MCF 10A (cell line): Measurements from ENCODE around the gene WWOX. TPM values are rescaled to one million over a fixed set of nuclear protein-coding genes. Genes with fewer than 3 reads are reported as not detected.

Experiments used
- BruUV-seq: library from RNA; stranded (reverse); fragments of 400-500 nt; replicated peaks from 2 replicates; lab custom pipeline; 2021; lab: Mats Ljungman, UMichigan
- CTCF ChIA-PET: fragments of 300-600 bp; sonication (Branson Sonifier 250); formaldehyde crosslinking; extraction: SDS; loops from one replicate; lab custom pipeline; 2021; ENCODE audit warnings: antibody characterized with exemption, inconsistent platforms; lab: Yijun Ruan, JAX
- POLR2A ChIA-PET: fragments of 300-600, 350-650 bp; sonication (Branson Sonifier 250); formaldehyde crosslinking; extraction: SDS; loops from one replicate; lab custom pipeline; 2020; ENCODE audit warnings: antibody characterized with exemption, inconsistent platforms; lab: Yijun Ruan, JAX
- DNase-seq: peaks from one replicate; pipeline ENCODE4 v3.0.0-alpha.2; 2018; ENCODE audit not compliant: unreplicated experiment
- H3K27ac Mint-ChIP-seq: one replicate; pipeline ENCODE4 v1.8.0; 2022; ENCODE audit warnings: mild to moderate bottlenecking, low read depth, mixed read lengths; ENCODE audit not compliant: unreplicated experiment
- H3K27me3 Mint-ChIP-seq: one replicate; pipeline ENCODE4 v1.8.0; 2022; ENCODE audit warnings: mixed read lengths; ENCODE audit not compliant: insufficient read depth, unreplicated experiment
- H3K36me3 Mint-ChIP-seq: one replicate; pipeline ENCODE4 v1.8.0; 2022; ENCODE audit warnings: mild to moderate bottlenecking, moderate library complexity, mixed read lengths; ENCODE audit not compliant: insufficient read depth, unreplicated experiment
- H3K4me1 Mint-ChIP-seq: one replicate; pipeline ENCODE4 v1.8.0; 2022; ENCODE audit warnings: mixed read lengths; ENCODE audit not compliant: insufficient read depth, unreplicated experiment
- H3K4me3 Mint-ChIP-seq: one replicate; pipeline ENCODE4 v1.8.0; 2022; ENCODE audit warnings: mild to moderate bottlenecking, moderate library complexity, mixed read lengths; ENCODE audit not compliant: unreplicated experiment
- H3K9me3 Mint-ChIP-seq: one replicate; pipeline ENCODE4 v1.8.0; 2022; ENCODE audit warnings: mixed read lengths; ENCODE audit not compliant: unreplicated experiment
- intact Hi-C: fragments of 100-400 bp; cut with micrococcal nuclease; formaldehyde crosslinking; loops from 2 replicates; pipeline ENCODE4 v1.14.1; 2022
- total RNA-seq: library from RNA; stranded (reverse); gene quantifications from 2 replicates; pipeline ENCODE4 v1.2.3, GENCODE V29; 2022
- TF ChIP-seq, protein P1 (sequence below): fragments of 200-600 bp; IDR thresholded peaks from one replicate; pipeline ENCODE4 v1.8.0; 2022; ENCODE audit warnings: antibody characterized with exemption, mild to moderate bottlenecking; ENCODE audit not compliant: unreplicated experiment

The WWOX gene
- total RNA-seq, 1 experiment from 2014 or later: 18.1 TPM

DNA sequence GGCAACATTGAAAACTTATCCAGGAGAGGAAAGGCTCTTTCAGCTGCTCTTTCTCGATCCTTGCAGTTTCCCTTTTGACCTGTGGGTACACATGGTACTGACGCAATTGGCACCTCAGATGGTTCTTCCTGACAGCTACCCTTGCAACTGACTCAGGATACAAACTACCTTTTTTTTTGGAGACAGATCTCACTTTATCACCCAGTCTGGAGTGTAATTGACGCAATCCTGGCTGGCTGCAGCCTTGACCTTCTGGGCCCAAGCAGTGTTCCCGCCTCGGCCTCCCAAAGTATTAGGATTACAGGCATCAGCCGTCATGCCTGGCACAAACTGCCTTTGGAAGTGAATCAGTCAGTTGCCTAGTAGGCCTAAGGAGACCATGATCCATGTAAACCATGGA, 607.2 kb downstream of the WWOX start:
- H3K36me3 Mint-ChIP-seq: no peaks in the 10 kb centered on the region
- peaks cover 12% of the 10 kb centered on the region for H3K9me3 Mint-ChIP-seq
- POLR2A ChIA-PET: interaction anchor here (1.5 to 1.7 kb wide), 2 partner anchors 22 to 896 kb away, joined by 3 to 4 read pairs; no protein-coding TSS in a partner anchor
- TF ChIP-seq, protein P1, sequence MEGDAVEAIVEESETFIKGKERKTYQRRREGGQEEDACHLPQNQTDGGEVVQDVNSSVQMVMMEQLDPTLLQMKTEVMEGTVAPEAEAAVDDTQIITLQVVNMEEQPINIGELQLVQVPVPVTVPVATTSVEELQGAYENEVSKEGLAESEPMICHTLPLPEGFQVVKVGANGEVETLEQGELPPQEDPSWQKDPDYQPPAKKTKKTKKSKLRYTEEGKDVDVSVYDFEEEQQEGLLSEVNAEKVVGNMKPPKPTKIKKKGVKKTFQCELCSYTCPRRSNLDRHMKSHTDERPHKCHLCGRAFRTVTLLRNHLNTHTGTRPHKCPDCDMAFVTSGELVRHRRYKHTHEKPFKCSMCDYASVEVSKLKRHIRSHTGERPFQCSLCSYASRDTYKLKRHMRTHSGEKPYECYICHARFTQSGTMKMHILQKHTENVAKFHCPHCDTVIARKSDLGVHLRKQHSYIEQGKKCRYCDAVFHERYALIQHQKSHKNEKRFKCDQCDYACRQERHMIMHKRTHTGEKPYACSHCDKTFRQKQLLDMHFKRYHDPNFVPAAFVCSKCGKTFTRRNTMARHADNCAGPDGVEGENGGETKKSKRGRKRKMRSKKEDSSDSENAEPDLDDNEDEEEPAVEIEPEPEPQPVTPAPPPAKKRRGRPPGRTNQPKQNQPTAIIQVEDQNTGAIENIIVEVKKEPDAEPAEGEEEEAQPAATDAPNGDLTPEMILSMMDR: no peak
- peaks cover 6% of the 10 kb centered on the region for H3K4me1 Mint-ChIP-seq
- CTCF ChIA-PET: interaction anchor here (0.5 to 1.4 kb wide), 12 partner anchors 9 to 1820 kb away, joined by 3 to 4 read pairs (median 3); no protein-coding TSS in a partner anchor
- intact Hi-C loops: loop anchor here (5.0 kb wide), 1 partner anchor 896 kb away; the partner anchor contains the start of gene MAF
- no peak for DNase-seq
- BruUV-seq: no TSS peak
- H3K27me3 Mint-ChIP-seq: no peaks in the 10 kb centered on the region
- no peak overlapping the region for H3K4me3 Mint-ChIP-seq
- no peak overlapping the region for H3K27ac Mint-ChIP-seq

DNA sequence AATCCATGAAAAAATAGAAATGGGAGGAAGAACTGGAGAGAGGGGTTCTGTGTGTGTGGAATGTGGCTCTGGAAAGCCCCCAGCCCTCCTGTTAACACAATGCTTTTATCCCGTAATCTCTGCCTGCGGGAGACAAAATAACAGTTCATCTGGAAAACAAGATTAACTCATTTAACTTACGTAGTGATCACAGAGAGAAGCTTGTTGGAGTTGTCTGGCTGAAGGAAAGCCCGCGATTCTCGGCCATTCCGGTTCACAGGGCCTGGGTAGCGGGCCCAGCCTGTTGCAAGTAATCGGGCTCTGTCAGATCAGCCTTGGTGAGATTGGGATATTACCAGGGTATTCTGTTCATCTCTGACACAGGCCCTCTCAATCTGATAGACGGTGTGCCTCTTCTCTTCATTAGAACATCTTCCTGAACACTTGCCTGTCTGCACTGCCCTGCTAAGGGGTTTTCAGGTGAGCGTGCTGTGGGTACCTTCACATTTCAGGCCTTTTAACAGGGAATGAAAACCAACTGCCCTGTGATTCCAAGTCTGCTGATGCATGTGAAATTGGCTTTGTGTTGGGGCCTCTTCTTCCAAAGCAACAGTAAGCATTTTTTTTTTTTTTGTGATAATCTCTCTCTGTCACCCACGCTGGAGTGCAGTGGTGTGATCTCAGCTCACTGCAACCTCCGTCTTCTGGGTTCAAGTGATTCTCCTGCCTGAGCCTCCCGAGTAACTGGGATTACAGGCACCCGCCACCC, 609.9 kb downstream of the WWOX start:
- DNase-seq: no peak
- Mint-ChIP-seq H3K27me3 (no peaks in the 10 kb centered on the region), H3K9me3 (peaks cover 12% of the 10 kb centered on the region), H3K27ac (no peak overlapping the region), H3K4me3 (no peak overlapping the region), H3K4me1 (peaks cover 6% of the 10 kb centered on the region), H3K36me3 (no peaks in the 10 kb centered on the region)
- TF ChIP-seq, protein P1: no peak
- ChIA-PET POLR2A (no interaction called here), CTCF (no interaction called here)
- intact Hi-C loops: loop anchor here (5.0 kb wide), 1 partner anchor 893 kb away; the partner anchor contains the start of gene MAF
- BruUV-seq: no TSS peak

DNA sequence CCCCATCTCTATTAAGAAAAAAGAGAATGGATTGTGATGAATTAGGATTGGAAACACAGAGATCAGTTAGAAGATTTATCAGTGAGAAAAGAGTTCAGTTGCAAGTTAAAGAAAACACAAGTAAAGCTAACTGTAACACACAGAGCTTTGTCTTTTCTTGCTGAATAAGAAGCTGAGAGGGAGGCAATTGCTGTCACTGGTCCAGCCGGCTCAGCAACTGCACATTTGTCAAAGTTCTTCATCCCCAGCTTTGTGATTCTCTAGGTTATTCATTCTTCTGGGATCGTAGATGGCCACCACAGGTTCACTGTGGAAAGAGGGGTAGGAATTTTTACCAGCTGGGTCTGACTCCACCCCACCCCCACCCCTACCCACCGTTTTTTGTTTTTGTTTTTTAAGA, 615.7 kb downstream of the WWOX start:
- H3K36me3 Mint-ChIP-seq: no peaks in the 10 kb centered on the region
- no peak for DNase-seq
- TF ChIP-seq, protein P1: no peak
- no peak overlapping the region for H3K4me3 Mint-ChIP-seq
- ChIA-PET POLR2A (no interaction called here), CTCF (interaction anchor here (1.2 kb wide), 1 partner anchor 9 kb away, joined by 3 read pairs; no protein-coding TSS in a partner anchor)
- no peaks in the 10 kb centered on the region for H3K4me1 Mint-ChIP-seq
- H3K27ac Mint-ChIP-seq: no peak overlapping the region
- no peaks in the 10 kb centered on the region for H3K9me3 Mint-ChIP-seq
- intact Hi-C loops: no loop called here
- H3K27me3 Mint-ChIP-seq: no peaks in the 10 kb centered on the region
- no TSS peak for BruUV-seq

DNA sequence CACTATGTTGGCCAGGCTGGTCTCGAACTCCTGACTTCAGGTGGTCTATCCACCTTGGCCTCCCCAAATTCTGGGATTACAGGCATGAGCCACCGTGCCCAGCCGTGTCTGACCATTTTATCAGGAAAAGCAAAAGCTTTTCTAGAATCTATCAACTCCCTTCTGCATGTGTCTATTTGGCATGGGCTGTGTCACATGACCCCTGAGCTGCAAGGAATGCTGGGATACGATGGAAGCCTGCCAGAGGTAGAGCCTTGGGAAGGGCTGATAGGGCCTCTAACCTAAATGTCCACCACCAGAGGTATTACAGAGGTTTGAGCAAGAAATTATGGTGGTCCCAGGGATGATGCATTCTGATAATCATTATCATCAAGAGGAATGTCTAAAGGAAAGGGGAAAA, 616.2 kb downstream of the WWOX start:
- Mint-ChIP-seq H3K9me3 (no peaks in the 10 kb centered on the region), H3K27me3 (no peaks in the 10 kb centered on the region), H3K36me3 (no peaks in the 10 kb centered on the region), H3K4me3 (no peak overlapping the region), H3K4me1 (no peaks in the 10 kb centered on the region), H3K27ac (no peak overlapping the region)
- ChIA-PET CTCF (interaction anchor here (0.6 to 1.2 kb wide), 3 partner anchors 10 to 858 kb away, joined by 3 read pairs; no protein-coding TSS in a partner anchor), POLR2A (no interaction called here)
- TF ChIP-seq, protein P1: no peak
- BruUV-seq: no TSS peak
- DNase-seq: no peak
- intact Hi-C loops: no loop called here
